GM20431 (cell line): ENCODE results near the gene FDX2.
"Not testable (repeated sequence)": the region's sequence is repeated elsewhere in the genome, so short reads cannot be mapped to it uniquely, and the experiment has no call there.

Experiments
- in situ Hi-C: fragments of 300-500 bp; cut with MseI, MboI; formaldehyde crosslinking; loops from one replicate; pipeline ENCODE4 v1.15.0; 2020; ENCODE audit warnings: low sequenced_read_pairs; ENCODE audit not compliant: unreplicated experiment

Gene FDX2

DNA sequence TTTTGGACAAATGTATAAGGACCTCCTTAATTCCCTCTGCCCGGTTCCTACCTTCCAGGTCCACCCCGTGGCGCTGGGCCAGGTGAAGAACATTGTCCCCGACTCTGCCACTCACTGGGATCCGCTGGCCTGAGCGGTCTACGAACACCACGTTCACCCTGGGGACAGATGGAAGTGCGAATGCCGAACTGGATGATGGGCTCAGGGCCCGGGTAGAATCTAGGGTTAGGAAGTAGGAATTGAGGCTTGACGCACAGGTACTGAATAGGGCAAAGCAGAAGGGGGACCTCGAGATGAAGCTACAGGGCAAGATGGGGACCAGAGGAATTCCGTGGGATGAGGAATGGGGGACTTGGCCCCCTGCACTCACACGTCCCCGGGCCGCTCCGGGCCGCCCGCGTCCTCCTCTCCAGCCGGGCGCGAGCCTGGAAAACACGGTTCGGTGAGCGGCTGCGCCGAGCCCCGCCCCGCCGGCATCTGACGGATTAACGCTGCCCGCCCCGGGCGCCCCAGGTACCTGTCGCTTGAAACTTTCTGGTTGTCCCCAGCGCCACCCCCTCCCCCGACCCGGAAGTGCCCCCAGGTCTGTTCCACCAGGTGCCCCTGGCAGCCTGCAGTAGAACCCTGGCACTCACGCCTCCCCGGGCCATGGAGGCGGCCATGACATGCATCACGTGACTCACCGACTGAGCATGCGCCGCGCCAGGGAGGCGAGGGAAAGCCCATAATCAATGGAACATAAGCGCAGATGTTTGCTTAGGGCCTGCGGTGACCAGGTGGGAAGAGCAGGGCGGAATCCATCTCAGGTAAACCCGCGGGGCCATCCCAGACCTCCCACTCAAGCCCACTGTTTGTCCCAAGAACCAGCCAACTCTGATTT is at the start of gene FDX2:
Gene FDX2 (minus strand): TSS at position 681 of the 880 bp plus-strand sequence. CDS start 19 bp downstream, at position 662.
- in situ Hi-C loops: no loop called here

DNA sequence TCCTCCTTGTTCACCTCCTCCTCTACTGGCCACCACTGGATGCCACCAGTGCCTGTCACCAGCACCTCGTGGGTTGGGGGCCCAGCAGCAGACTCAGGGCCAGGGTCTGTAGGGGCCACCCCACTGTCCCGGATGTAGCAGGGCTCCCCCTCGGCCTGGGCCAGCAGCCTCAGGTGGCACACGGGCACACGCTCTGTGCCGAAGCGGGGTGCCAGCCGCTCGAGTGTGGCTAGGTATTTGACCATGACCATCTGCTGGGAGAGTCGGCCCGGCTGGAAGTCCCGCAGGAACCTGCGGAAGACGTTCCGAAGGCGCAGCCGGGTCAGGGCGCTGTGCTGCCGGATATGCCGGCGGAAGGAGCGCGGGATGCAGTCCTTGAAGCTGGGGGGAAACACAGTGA is 49.7 kb upstream of the FDX2 start:
- in situ Hi-C loops: no loop called here

DNA sequence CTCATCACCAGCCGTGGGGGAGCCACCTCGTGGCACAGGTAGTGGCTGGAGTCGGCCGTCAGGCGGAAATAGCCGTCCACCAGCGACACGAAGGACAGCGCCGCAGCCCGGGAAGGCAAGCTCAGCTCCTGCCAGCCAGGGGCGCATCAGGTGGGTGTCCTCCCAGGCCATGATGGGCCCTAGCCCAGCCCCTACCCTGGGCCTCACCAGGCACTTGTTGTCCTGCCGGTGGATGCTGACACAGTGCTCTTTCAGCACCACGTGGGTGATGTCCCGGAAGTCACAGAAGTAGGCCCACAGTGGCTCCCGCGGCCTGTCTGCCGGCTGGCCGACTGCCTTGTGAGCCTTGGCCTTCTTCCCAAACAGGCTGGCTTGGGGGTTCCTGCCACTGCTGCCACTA is 48.8 kb upstream of the FDX2 start:
- in situ Hi-C loops: no loop called here

DNA sequence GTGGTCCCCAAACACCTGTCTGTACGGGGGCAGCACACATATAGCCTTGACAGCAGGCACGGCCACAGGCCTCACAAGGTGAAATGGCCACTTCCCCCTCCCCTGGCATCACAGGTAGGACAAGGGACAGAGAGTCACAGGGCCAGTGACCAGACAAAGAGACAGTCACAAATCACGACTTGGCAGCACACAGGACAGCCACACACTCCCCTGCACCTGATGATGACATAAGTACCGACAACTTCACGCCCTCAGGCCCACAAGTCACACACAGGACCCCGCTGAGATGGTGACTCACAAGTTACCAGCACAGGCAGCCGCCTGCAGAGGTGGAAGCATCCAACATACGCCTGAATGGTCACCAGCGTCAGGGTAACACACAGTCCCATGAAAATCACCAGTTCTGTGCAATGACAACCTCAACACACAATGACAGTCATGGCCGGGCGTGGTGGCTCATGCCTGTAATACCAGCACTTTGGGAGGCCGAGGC is 48.0 kb upstream of the FDX2 start:
- in situ Hi-C loops: no loop called here

DNA sequence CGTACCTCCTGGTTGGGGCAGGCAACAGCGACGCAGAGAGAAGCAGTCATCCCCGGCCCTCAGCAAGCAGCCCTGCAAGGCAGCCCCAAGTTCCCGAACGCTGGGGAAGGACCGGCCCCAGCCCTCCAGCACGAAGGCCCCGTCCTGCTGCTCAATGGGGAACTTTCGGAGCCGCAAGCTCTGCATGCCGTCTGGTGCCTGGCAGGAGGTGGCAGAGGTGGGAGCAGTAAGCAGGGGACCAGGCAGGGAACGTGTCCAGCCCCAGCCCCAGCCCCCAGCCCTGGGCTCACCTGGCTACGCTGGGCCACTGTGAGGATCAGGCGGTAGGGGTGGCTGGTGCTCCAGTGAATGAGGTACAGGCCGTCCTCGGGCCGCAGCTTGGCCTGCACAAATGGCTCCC is 46.4 kb upstream of the FDX2 start:
- in situ Hi-C loops: no loop called here

DNA sequence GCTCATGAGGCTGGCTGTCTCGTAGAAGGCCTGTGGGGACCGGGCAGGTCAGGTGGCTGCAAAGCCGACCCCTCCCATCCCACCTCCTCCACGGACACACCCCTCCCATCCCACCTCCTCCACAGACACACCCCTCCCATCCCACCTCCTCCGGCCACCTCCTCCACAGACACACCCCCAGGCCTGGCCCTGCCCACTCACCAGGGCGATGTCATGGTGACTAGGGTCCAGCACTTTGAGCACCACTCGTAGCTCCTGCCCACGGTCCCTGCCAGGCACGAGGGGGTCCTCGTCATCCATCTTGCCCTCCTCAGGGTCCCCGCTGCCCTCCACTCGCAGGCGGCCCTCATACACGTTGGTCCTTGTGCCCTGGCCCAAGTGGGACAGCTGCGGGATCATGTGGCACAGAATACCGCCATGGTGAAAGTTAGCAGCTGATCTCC is 45.8 kb upstream of the FDX2 start:
- in situ Hi-C loops: no loop called here

DNA sequence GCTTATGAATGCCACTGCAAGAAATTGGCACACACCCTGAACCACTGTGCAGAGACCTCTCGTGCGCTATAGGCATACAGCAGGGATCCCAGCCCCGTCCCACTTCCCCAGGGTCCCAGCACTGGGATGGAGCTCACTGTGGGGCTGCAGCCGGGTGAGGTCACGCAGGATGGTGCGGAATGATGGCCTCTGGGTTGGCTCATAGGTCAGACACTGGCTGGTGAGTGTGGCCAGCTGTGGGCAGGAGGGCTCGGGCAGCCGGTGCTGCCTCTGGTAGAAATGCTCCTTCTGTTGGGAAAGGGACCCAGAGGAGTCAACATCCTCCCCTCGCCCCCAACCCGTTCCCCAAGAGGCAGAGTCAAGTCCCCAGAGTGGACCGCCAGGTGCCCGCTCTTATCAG is 40.6 kb upstream of the FDX2 start:
- in situ Hi-C loops: no loop called here

DNA sequence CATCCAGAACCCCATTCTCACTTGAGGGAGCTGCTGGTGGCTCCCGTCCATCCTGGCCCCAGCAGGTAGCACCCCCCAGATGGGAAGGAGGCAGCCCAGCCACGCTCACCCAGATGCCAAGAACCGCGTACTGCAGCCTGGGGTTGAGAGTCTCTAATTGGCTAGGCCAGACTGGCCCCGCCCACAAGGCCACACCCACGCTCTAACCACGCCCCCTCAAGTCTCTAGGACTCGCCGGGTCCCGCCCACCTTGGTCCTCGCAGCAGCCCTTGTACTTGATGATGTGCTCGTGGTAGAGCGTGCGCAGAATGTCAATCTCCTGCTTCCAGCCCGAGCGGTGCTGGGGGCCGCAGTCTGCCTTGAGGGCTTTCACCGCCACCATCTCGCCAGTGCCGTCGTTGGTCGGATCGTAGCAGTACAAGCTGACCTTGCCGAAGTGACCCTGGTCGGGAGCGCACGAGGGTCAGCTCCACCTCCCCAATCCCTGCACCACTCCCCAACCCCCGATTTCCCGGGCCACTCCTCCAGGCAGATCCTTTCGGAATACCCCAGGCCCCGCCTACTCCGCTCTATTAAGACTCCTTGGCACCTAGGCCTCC is 38.1 kb upstream of the FDX2 start:
- in situ Hi-C loops: no loop called here

DNA sequence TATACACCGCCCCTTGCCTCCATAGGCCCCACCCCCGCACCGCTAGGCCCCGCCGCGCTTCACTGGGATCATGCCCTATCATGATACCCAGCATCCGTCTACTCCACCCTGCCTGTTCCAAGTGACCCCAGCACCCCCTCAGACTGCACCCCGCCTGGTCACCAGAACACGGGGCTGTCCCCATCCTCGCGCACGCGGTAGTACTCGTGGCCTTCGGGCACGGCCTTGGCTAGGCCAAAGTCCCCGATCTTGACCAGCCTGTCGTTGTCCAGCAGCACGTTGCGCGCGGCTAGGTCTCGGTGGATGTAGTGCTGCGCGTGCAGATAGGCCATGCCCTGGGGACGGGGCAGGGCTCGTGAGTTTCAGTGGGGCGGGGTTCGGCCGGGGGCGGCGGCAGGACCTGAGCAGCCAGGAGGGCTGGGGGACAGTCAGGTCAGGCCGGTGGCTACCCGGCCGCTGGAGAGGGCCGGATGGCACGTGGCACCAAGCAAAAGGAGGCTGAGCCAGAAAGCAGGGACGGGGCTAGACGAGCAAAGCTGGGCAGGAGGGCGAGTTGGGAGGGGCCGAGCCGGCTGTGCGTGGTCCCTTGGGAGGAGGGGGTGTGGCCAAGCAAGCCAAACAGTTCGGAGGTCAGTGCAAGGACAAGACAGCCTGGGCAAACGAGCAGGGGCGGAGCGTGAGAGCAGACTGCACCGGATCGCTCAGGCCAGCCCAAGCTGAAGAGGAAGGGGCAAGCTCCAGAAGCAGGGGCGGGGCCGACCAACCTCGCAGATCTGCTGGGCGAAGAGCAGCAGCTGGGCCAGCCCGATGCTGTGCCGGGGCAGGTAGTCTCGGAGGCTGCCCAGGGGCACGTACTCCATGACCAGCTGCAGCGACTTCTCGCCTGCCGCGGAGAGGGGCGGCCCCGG is 37.2 kb upstream of the FDX2 start:
- in situ Hi-C loops: no loop called here

DNA sequence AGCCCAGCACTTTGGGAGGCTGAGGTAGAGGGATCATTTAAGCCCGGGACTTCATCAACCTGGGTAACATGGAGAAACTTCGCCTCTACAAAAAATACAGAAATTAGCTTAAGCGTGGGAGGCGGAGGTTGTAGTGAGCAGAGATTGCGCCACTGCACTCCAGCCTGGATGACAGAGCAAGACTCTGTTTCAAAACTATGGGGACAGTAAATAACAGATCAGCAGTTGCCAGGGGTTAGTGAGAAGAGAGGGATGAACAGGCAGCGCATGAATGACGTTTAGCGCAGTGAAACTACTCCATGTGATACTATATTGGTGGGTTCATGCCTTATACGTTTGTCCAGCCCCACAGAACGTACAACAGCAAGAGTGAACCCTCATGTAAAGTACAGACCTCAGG is 30.7 kb upstream of the FDX2 start:
- in situ Hi-C loops: no loop called here

DNA sequence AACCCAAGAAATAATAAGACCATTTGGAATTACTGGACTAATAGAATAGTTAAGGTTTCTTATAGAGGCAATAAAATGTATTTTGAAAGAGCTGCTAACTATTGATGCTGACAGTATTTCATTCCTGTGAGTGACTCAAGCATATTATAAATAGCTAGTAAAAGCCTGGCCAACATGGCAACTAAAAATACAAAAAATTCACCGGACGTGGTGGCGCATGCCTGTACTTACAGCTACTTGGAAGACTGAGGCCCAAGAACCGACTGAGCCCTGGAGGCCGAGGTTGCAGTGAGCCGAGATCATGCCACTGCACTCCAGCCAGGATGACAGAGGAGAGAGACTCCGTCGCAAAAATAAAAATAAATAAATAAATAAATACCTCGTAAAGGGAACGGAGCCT is 29.0 kb upstream of the FDX2 start:
- in situ Hi-C loops: no loop called here

DNA sequence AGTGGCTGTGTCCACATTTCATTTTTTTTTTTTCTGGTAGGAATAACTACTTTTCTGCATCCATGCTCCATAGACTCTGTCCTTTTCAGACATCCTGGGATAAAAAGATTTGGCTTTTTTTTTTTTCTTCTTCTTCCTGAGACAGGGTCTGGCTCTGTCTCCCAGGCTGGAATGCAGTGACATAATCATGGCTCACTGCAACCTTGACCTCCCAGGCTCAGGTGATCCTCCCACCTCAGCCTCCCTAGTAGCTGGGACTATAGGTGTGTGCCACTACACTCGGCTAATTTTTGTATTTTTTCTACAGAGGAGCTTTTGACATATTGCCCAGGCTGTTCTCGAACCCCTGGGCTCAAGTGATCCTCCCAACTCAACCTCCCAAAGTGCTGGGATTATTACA is 27.7 kb upstream of the FDX2 start:
- in situ Hi-C loops: no loop called here

DNA sequence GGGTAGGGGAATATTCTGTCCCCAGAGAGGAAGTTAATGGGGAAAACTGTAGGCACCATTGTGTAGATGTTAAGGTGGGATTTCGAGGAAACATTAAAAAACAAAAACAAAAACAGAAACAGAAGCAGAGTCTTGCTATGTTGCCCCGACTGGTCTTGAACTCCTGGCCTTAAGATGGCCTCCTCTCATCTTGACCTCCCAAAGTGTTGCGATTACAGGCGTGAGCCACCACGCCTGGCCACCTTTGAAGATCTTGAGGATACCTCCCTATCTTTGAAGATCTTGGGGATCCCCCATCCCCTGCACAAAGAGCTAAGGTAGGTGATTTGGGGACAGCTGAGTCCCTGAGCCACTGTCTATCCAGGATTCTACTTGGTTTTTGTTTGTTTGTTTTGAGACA is 24.2 kb upstream of the FDX2 start:
- in situ Hi-C loops: no loop called here

DNA sequence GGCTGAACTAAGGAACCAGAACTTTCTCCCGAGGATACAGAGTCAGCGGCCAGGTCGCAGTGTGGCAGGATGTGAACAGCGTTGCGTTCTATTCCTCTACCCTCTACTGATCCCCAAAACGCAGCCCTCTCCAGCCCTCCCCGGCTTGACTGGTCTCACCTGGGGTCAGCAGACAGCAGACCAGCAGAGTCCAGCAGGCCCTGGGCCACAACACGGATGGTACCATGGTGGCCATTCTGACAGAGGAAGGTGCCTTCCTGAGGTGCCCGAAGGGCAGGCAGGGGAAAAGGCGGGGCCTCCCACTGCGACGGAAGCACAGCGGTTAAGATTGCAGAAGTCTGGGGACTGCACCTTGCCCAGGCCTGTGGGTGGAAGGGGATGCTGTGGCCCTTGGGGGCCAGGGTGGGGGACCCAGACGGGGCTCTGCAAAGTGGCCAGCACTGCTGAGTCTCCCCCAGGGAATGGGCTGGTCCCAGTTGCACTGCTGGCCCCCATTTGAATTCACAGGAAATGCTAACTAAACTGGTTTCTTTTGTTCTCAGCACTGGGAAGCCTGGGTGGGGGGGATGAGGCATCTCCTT is 23.7 kb upstream of the FDX2 start, which contains the start of gene ICAM3:
Gene ICAM3 (minus strand): TSS at position 245 of the 581 bp plus-strand sequence. CDS start 10 bp downstream, at position 235.
- in situ Hi-C loops: no loop called here

DNA sequence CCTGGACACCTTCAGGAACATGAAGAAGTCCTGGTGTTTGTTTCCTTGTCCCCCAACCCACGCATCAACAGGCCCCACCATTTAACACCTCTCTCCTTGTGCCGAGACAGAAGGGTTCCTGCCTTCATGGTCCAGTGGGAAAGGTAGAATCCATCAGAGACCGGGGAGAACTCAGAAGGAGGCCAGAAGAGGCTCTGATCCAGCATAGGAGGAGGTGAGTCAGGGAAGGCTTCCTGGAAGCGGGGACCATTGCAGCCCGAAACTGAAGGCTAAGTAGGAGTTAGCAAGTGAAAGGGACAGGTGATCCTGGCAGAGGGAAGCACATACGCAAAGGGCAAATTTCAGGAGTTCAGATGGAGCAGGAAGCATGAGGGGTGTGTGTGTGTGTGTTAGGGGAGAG is 23.1 kb upstream of the FDX2 start:
- in situ Hi-C loops: no loop called here

DNA sequence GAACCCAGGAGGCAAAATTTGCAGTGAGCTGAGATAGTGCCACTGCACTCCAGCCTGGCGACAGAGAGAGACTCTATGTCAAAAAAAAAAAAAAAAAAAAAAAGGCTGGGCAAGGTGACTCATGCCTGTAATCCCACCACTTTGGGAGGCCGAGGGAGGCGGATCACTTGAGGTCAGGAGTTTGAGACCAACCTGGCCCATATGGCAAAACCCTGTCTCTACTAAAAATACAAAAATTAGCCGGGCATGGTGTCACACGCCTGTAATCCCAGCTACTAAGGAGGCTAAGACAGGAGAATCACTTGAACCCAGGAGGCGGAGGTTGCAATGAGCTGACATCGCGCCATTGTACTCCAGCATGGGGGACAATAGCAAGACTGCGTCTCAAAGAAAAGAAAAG is 20.9 kb upstream of the FDX2 start:
- in situ Hi-C loops: not testable (repeated sequence)

DNA sequence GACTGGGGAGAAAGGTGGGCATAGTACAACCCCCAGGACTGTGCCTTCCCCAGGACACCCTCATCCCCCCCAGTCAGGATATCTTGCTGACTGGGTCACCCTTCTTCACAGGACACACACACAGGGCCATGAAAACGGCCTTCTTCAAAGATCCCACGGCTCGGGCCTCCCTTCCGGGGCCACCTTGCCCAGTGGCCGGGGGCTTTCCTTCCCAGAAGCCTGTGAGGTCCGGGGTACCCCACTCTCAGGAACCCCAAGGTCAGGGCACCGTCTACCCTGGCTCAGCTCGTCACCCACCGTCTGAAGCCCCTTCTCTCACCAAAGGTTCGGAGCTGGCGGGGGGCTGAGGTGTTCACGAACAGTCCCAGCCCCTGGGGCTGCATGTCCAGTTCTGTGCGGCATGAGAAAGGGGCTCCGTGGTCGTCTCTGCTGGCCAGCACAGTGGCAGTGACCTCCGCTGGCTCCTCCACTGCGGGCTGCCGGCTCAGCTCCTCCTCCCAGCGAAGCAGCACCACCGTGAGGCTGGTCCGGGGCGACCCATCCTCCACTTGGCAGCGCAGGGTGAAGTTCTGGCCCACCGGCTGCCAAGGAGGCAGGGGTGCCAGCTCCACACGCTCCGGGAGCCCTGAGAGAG is 19.7 kb upstream of the FDX2 start:
- in situ Hi-C loops: no loop called here

DNA sequence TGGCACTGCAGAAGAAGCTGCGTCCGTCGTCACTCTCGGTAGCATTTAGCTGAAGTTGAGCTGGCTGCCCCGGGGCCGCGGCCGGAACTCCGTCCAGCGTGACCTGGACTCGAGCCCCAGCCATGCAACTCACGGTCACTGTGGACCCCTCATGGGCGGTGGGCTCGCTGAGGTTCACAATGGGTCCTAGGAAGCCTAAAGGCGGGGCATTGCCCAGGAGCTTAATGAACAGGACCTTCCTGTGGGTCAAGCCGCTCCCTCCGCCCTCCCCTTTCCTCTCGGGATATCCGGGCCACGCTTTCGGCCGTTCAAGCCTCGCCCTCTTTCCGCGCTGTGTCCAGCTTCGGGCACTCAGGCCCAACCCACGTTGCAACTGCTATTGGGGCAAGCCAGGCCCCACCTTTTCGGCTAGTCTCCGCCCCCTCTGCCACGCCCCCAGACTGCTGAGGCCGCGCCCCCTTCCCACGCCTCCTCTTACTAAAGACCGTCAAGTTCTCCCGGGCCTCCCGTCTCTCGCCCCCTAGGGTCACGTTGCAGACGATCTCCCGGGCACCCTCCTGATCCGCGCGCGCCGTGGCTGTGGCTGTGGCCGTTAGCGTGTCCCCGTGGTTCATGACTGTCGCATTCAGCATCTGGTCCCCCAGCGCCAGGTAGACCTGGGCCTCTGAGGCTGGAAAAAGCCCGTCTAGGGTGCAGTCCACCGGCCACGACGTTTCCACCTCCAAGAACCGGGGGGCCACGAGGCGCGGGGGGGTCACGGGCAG is 19.0 kb upstream of the FDX2 start:
- in situ Hi-C loops: no loop called here
